ENCODE measurements around the gene C2CD3.

The C2CD3 gene

GRCh38 chr11:73978576-73979086 is 192.2 kb downstream of the C2CD3 start:
- no peak for DNase-seq

- no peak for DNase-seq
These were observed 192.8 kb downstream of the C2CD3 start for GRCh38 chr11:73977856-73978519.

- DNase-seq: no peak
These were observed 194.2 kb downstream of the C2CD3 start for GRCh38 chr11:73976451-73977151.

GRCh38 chr11:73975479-73975757 is 195.4 kb downstream of the C2CD3 start:
- DNase-seq: no peak

GRCh38 chr11:73974604-73975478 is 196.0 kb downstream of the C2CD3 start:
- no peak for DNase-seq

GRCh38 chr11:73972620-73973449 is 198.0 kb downstream of the C2CD3 start:
- DNase-seq: no peak

- DNase-seq: no peak
These were observed 198.6 kb downstream of the C2CD3 start for GRCh38 chr11:73972187-73972586.

GRCh38 chr11:73971175-73971719 is 199.6 kb downstream of the C2CD3 start:
- no peak for DNase-seq

- no peak for DNase-seq
These were observed 200.6 kb downstream of the C2CD3 start for GRCh38 chr11:73969991-73970800.

- DNase-seq: no peak
These were observed 201.7 kb downstream of the C2CD3 start for GRCh38 chr11:73969091-73969490.

- DNase-seq: no peak
These were observed 202.3 kb downstream of the C2CD3 start for GRCh38 chr11:73968356-73968966.

GRCh38 chr11:73965764-73966121 is 205.1 kb downstream of the C2CD3 start:
- no peak for DNase-seq

- DNase-seq: no peak
These were observed 205.6 kb downstream of the C2CD3 start for GRCh38 chr11:73965076-73965763.

- no peak for DNase-seq
These were observed 206.9 kb downstream of the C2CD3 start for GRCh38 chr11:73963861-73964260.
